Ureter (tissue), 1 donor: Measurements from ENCODE around the gene USP8. TPM values are rescaled to one million over a fixed set of nuclear protein-coding genes. Genes with fewer than 3 reads are reported as not detected.
"Not testable (repeated sequence)": the region's sequence is repeated elsewhere in the genome, so short reads cannot be mapped to it uniquely, and the experiment has no call there.

Source experiments
- DNase-seq: peaks from one replicate; pipeline ENCODE4 v3.0.0-alpha.2; 2020; ENCODE audit warnings: low spot score
- total RNA-seq: library from RNA; stranded (reverse); gene quantifications from one replicate; pipeline ENCODE4 v1.2.4, GENCODE V29; 2023
- donor health status: DM: yes; HTN: yes; CAD: no.

Gene USP8
- 78.1 TPM for total RNA-seq

- DNase-seq, result peak; percentile 97
Observed at GRCh38 chr15:50424066-50424890, at the start of gene USP8. TSS of gene USP8 (plus strand) at chr15:50424405. CDS start at chr15:50439074, 14,669 bp downstream.

GRCh38 chr15:50377867-50378751 lies 46.1 kb upstream of the USP8 start:
- DNase-seq, result no peak

- no peak for DNase-seq
Observed at GRCh38 chr15:50378776-50379175, 45.4 kb upstream of the USP8 start.

- not testable (repeated sequence) for DNase-seq
Observed at GRCh38 chr15:50379413-50379812, 44.8 kb upstream of the USP8 start.

- DNase-seq, result no peak
Observed at GRCh38 chr15:50380089-50380488, 44.1 kb upstream of the USP8 start.

GRCh38 chr15:50381438-50381837 lies 42.8 kb upstream of the USP8 start:
- DNase-seq, result no peak

GRCh38 chr15:50382408-50382807 lies 41.8 kb upstream of the USP8 start:
- not testable (repeated sequence) for DNase-seq

GRCh38 chr15:50390554-50391264 lies 33.5 kb upstream of the USP8 start:
- DNase-seq, result no peak

- not testable (repeated sequence) for DNase-seq
Observed at GRCh38 chr15:50391561-50391960, 32.6 kb upstream of the USP8 start.

- no peak for DNase-seq
Observed at GRCh38 chr15:50411870-50412269, 12.3 kb upstream of the USP8 start.

- DNase-seq, result no peak
Observed at GRCh38 chr15:50414624-50415023, 9.6 kb upstream of the USP8 start.

- no peak for DNase-seq
Observed at GRCh38 chr15:50415752-50416404, 8.3 kb upstream of the USP8 start.

GRCh38 chr15:50416890-50417289 lies 7.3 kb upstream of the USP8 start:
- no peak for DNase-seq

- no peak for DNase-seq
Observed at GRCh38 chr15:50418041-50418583, 6.1 kb upstream of the USP8 start.

- no peak for DNase-seq
Observed at GRCh38 chr15:50425219-50425618, 1.0 kb downstream of the USP8 start.

- DNase-seq, result not testable (repeated sequence)
Observed at GRCh38 chr15:50425678-50426246, 1.6 kb downstream of the USP8 start.

- DNase-seq, result no peak
Observed at GRCh38 chr15:50426428-50426827, 2.2 kb downstream of the USP8 start.

- DNase-seq, result no peak
Observed at GRCh38 chr15:50431204-50431603, 7.0 kb downstream of the USP8 start.

GRCh38 chr15:50432230-50432629 lies 8.0 kb downstream of the USP8 start:
- DNase-seq, result no peak

GRCh38 chr15:50435772-50436171 lies 11.6 kb downstream of the USP8 start:
- no peak for DNase-seq

- DNase-seq, result no peak
Observed at GRCh38 chr15:50438251-50438650, 14.0 kb downstream of the USP8 start.
